OCI-LY1 (cell line): ENCODE data around the gene DKK3.

Experiments used
- H2AFZ ChIP-seq: fragments of 200-600 bp; sonication (generic), shearing (Covaris generic); 2 replicates; pipeline ENCODE4 v1.6.0; 2014; ENCODE audit warnings: antibody characterized with exemption, mild to moderate bottlenecking, low read length
- H3F3A ChIP-seq: fragments of 200-600 bp; sonication (generic), shearing (Covaris generic); 2 replicates; pipeline ENCODE4 v1.6.0; 2014; ENCODE audit warnings: mild to moderate bottlenecking, antibody characterized with exemption, low read length, moderate library complexity; ENCODE audit not compliant: insufficient read depth
- H3K27ac ChIP-seq: fragments of 200-600 bp; sonication (generic); 2 replicates; pipeline ENCODE4 v1.5.1; 2014; ENCODE audit warnings: low read length, mixed run types, mild to moderate bottlenecking, low read depth; ENCODE audit not compliant: poor library complexity, severe bottlenecking
- H3K27me3 ChIP-seq: fragments of 200-600 bp; sonication (generic); 2 replicates; pipeline ENCODE4 v1.6.0; 2014; ENCODE audit warnings: antibody characterized with exemption, mild to moderate bottlenecking, low read length, moderate library complexity; ENCODE audit not compliant: insufficient read depth
- H3K36me3 ChIP-seq: fragments of 200-600 bp; sonication (generic); 2 replicates; pipeline ENCODE4 v1.6.1; 2014; ENCODE audit warnings: mild to moderate bottlenecking, antibody characterized with exemption, low read length, moderate library complexity, mixed read lengths; ENCODE audit not compliant: insufficient read depth
- H3K4me1 ChIP-seq: fragments of 200-600 bp; sonication (generic); 2 replicates; pipeline ENCODE4 v1.5.1; 2014; ENCODE audit warnings: mild to moderate bottlenecking, low read length, moderate library complexity; ENCODE audit not compliant: insufficient read depth, severe bottlenecking
- H3K4me2 ChIP-seq: fragments of 200-600 bp; sonication (generic), shearing (Covaris generic); 2 replicates; pipeline ENCODE4 v1.6.1; 2014; ENCODE audit warnings: low read length
- H3K4me3 ChIP-seq: fragments of 200-600 bp; sonication (generic); 2 replicates; pipeline ENCODE4 v1.5.1; 2014; ENCODE audit warnings: low read length, low read depth, mild to moderate bottlenecking, mixed read lengths; ENCODE audit not compliant: poor library complexity, severe bottlenecking
- H3K79me2 ChIP-seq: fragments of 200-600 bp; shearing (Covaris generic); 2 replicates; pipeline ENCODE4 v1.6.1; 2016; ENCODE audit warnings: mixed run types, low read length, mixed read lengths; ENCODE audit not compliant: insufficient read depth
- H3K9ac ChIP-seq: fragments of 200-600 bp; sonication (generic), shearing (Covaris generic); 2 replicates; pipeline ENCODE4 v1.6.1; 2014; ENCODE audit warnings: mild to moderate bottlenecking, low read length, mixed read lengths
- H3K9me2 ChIP-seq: fragments of 200-600 bp; sonication (generic), shearing (Covaris generic); 2 replicates; pipeline ENCODE4 v1.6.1; 2014; ENCODE audit warnings: low read depth, mild to moderate bottlenecking, low read length, mixed read lengths
- H3K9me3 ChIP-seq: fragments of 200-600 bp; shearing (Covaris generic); 2 replicates; pipeline ENCODE4 v1.6.1; 2014; ENCODE audit warnings: low read length, mixed read lengths
- H4K20me1 ChIP-seq: fragments of 200-600 bp; sonication (generic), shearing (Covaris generic); 2 replicates; pipeline ENCODE4 v1.6.0; 2016; ENCODE audit warnings: mild to moderate bottlenecking, low read length; ENCODE audit not compliant: insufficient read depth
- EZH2 ChIP-seq: fragments of 200-600 bp; sonication (generic), shearing (Covaris generic); IDR thresholded peaks from 2 replicates; pipeline ENCODE4 v1.8.0; 2017; ENCODE audit warnings: borderline replicate concordance, mixed run types, mild to moderate bottlenecking, antibody characterized with exemption, low read length, moderate library complexity, mixed read lengths
- TF ChIP-seq, protein P1 (sequence below): fragments of 200-600 bp; sonication (generic), shearing (Covaris generic); IDR thresholded peaks from 2 replicates; pipeline ENCODE4 v1.5.1; 2017; ENCODE audit warnings: mild to moderate bottlenecking, antibody characterized with exemption, low read length, moderate library complexity, mixed read lengths

DKK3 gene

DNA sequence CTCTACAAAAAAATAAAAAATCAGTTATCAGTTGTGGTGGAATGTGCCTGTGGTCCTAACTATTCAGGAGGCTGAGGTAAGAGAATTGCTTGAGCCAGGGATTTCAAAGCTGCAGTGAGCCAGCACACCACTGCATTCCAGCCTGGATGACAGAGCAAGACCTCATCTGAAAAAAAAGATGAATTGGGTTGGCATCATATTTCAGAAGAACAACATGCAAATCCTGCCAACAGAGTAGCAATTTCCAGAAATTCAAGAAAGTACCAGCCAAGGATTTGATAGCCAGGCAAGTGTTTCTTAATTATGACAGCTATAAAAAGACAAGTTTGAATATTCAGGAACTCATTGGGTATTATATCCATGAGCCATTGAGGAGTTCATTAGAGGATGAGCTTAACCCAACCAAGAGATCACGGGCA, 91.4 kb downstream of the DKK3 start:
- H3K9me3 ChIP-seq, result no peaks in the 10 kb centered on the region
- no peak overlapping the region for H3K9ac ChIP-seq
- H3K4me3 ChIP-seq, result no peak overlapping the region
- no peak overlapping the region for H3K4me2 ChIP-seq
- no peaks in the 10 kb centered on the region for H4K20me1 ChIP-seq
- TF ChIP-seq, protein P1, sequence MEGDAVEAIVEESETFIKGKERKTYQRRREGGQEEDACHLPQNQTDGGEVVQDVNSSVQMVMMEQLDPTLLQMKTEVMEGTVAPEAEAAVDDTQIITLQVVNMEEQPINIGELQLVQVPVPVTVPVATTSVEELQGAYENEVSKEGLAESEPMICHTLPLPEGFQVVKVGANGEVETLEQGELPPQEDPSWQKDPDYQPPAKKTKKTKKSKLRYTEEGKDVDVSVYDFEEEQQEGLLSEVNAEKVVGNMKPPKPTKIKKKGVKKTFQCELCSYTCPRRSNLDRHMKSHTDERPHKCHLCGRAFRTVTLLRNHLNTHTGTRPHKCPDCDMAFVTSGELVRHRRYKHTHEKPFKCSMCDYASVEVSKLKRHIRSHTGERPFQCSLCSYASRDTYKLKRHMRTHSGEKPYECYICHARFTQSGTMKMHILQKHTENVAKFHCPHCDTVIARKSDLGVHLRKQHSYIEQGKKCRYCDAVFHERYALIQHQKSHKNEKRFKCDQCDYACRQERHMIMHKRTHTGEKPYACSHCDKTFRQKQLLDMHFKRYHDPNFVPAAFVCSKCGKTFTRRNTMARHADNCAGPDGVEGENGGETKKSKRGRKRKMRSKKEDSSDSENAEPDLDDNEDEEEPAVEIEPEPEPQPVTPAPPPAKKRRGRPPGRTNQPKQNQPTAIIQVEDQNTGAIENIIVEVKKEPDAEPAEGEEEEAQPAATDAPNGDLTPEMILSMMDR, result no peak
- TF ChIP-seq EZH2, result no peak
- H3K9me2 ChIP-seq, result no peaks in the 10 kb centered on the region
- no peak overlapping the region for H3K27ac ChIP-seq
- H3K27me3 ChIP-seq, result no peaks in the 10 kb centered on the region
- H3F3A ChIP-seq, result no peaks in the 10 kb centered on the region
- H3K4me1 ChIP-seq, result no peaks in the 10 kb centered on the region
- no peaks in the 10 kb centered on the region for H3K79me2 ChIP-seq
- H3K36me3 ChIP-seq, result peaks cover 10% of the 10 kb centered on the region; the same call in 1 of the 2 replicates
- no peak overlapping the region for H2AFZ ChIP-seq

DNA sequence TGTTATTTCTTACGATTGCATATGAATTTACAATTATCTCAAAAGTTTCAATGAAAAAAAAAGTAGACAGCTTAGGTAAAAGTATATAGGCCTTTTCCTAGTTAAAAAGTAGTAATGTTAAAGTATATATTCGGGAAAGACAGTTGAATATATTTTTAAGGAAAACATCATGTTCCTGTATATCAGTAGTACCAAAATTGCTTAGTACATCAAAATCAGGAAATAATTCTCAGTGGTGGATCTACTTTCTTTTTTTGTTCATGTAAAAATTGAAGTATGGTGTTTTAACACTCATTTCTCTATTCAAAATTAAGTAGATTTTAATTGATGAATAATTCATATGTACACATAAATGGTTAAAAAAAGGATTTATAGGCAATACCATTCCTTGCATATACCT, 92.8 kb downstream of the DKK3 start:
- H3K27ac ChIP-seq, result no peak overlapping the region
- H3K4me2 ChIP-seq, result no peak overlapping the region
- no peaks in the 10 kb centered on the region for H3F3A ChIP-seq
- H3K27me3 ChIP-seq, result no peaks in the 10 kb centered on the region
- H3K9me3 ChIP-seq, result no peaks in the 10 kb centered on the region
- no peaks in the 10 kb centered on the region; the same call in 1 of the 2 replicates for H3K36me3 ChIP-seq
- no peaks in the 10 kb centered on the region for H3K9me2 ChIP-seq
- no peak overlapping the region for H3K9ac ChIP-seq
- no peaks in the 10 kb centered on the region for H4K20me1 ChIP-seq
- no peaks in the 10 kb centered on the region for H3K79me2 ChIP-seq
- TF ChIP-seq EZH2, result no peak
- TF ChIP-seq, protein P1, result no peak
- no peak overlapping the region for H2AFZ ChIP-seq
- no peaks in the 10 kb centered on the region for H3K4me1 ChIP-seq
- no peak overlapping the region for H3K4me3 ChIP-seq

DNA sequence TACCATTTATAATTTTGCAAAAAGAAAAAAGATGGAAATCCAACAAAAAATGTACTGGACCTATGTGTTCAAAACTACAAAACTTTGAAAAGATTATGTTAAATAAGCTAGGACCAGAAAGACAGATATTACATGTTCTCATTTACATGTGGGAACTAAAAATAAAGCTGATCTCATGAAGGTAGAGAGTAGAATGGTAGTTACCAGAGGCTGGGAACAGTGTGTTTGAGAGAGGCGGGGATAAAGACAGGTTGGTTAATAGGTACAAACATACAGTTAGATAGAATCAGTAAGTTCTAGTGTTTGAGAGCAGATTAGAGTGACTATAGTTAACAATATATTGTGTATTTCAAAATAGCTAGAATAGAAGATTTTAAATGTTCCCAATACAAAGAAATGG, 95.0 kb downstream of the DKK3 start:
- TF ChIP-seq, protein P1, result no peak
- no peak for TF ChIP-seq EZH2
- no peak overlapping the region for H3K4me2 ChIP-seq
- H3K27ac ChIP-seq, result no peak overlapping the region
- no peak overlapping the region for H3K9ac ChIP-seq
- H3K4me3 ChIP-seq, result no peak overlapping the region
- H3K9me3 ChIP-seq, result no peaks in the 10 kb centered on the region
- no peaks in the 10 kb centered on the region for H3K9me2 ChIP-seq
- no peaks in the 10 kb centered on the region for H4K20me1 ChIP-seq
- peaks cover 10% of the 10 kb centered on the region; the same call in 1 of the 2 replicates for H3K36me3 ChIP-seq
- no peaks in the 10 kb centered on the region for H3K79me2 ChIP-seq
- H2AFZ ChIP-seq, result no peak overlapping the region
- no peaks in the 10 kb centered on the region for H3F3A ChIP-seq
- H3K4me1 ChIP-seq, result no peaks in the 10 kb centered on the region
- H3K27me3 ChIP-seq, result no peaks in the 10 kb centered on the region
